Measurements from ENCODE around the gene PLCL2.

DNA sequence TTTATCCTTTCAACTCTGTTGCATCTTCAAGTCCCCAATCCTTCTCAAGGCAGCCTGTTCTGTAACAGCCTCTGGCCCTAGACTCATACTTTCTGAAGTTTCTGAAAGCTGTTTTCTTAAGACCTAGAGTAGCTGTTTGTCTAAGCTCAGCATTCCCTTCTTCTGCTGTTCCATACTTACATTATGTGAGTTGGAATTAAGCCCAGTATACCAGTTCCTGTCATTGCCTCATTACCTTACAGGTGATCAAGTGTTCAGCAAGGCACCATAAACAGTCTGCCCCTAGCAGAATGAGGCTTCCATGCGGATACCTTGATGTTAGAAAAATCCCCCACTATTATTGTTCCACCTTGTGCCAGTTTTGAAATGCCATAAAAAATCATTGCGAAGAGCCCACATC is 180.6 kb downstream of the PLCL2 start:
- TF ChIP-seq, protein P1, sequence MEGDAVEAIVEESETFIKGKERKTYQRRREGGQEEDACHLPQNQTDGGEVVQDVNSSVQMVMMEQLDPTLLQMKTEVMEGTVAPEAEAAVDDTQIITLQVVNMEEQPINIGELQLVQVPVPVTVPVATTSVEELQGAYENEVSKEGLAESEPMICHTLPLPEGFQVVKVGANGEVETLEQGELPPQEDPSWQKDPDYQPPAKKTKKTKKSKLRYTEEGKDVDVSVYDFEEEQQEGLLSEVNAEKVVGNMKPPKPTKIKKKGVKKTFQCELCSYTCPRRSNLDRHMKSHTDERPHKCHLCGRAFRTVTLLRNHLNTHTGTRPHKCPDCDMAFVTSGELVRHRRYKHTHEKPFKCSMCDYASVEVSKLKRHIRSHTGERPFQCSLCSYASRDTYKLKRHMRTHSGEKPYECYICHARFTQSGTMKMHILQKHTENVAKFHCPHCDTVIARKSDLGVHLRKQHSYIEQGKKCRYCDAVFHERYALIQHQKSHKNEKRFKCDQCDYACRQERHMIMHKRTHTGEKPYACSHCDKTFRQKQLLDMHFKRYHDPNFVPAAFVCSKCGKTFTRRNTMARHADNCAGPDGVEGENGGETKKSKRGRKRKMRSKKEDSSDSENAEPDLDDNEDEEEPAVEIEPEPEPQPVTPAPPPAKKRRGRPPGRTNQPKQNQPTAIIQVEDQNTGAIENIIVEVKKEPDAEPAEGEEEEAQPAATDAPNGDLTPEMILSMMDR (IDR thresholded peaks at IDR 0.05): no peak
- TF ChIP-seq EZH2 (IDR thresholded peaks at IDR 0.05; ENCODE audit: borderline replicate concordance, insufficient read depth, low read depth, low read length, poor library complexity, severe bottlenecking): no peak

All from B cell (primary cell).